Measurements from ENCODE around the gene ARVCF.

Gene ARVCF

GRCh38 chr22:20024225-20024624, 7.6 kb upstream of the ARVCF start:
- TF ChIP-seq, protein P1, sequence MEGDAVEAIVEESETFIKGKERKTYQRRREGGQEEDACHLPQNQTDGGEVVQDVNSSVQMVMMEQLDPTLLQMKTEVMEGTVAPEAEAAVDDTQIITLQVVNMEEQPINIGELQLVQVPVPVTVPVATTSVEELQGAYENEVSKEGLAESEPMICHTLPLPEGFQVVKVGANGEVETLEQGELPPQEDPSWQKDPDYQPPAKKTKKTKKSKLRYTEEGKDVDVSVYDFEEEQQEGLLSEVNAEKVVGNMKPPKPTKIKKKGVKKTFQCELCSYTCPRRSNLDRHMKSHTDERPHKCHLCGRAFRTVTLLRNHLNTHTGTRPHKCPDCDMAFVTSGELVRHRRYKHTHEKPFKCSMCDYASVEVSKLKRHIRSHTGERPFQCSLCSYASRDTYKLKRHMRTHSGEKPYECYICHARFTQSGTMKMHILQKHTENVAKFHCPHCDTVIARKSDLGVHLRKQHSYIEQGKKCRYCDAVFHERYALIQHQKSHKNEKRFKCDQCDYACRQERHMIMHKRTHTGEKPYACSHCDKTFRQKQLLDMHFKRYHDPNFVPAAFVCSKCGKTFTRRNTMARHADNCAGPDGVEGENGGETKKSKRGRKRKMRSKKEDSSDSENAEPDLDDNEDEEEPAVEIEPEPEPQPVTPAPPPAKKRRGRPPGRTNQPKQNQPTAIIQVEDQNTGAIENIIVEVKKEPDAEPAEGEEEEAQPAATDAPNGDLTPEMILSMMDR (conservative IDR thresholded peaks at IDR 0.05; ENCODE audit: low read length): no peak
- no peak for DNase-seq (ENCODE audit: low read depth)
- no peak overlapping the region for H3K4me3 ChIP-seq (ENCODE audit: low read length)

DNA sequence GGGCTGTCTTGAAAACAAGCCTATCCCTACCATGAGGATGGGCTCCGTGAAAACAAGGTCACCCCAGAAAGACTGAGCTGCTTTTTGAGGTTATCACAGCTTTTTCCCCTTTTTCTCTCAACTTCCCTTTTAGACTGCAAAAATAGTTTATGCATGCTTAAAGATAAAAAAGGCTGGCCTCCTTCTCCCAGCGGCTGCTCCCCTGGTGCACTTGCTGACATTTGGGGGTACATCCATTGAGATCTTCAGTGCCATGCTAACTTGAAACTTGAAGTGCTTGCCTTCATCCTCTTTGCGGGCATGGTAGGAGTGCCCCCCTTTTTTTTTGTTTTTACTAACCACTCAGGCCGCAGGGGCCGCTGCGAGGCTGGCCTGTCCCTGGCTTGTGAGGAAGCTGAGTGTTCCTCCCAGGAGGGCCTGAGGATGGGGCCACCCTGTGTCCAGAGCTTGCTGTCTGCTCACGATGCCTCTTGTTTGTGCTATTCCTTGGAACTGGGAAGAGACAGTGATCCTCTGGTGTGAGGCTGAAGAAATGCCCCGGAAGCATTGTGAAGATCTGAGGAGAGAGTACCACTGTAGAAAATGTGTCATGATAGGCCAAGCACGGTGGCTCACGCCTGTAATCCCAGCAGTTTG, 6.5 kb upstream of the ARVCF start:
- DNase-seq (ENCODE audit: low read depth): no peak
- TF ChIP-seq, protein P1 (conservative IDR thresholded peaks at IDR 0.05; ENCODE audit: low read length): no peak
- no peak overlapping the region for H3K4me3 ChIP-seq (ENCODE audit: low read length)

DNA sequence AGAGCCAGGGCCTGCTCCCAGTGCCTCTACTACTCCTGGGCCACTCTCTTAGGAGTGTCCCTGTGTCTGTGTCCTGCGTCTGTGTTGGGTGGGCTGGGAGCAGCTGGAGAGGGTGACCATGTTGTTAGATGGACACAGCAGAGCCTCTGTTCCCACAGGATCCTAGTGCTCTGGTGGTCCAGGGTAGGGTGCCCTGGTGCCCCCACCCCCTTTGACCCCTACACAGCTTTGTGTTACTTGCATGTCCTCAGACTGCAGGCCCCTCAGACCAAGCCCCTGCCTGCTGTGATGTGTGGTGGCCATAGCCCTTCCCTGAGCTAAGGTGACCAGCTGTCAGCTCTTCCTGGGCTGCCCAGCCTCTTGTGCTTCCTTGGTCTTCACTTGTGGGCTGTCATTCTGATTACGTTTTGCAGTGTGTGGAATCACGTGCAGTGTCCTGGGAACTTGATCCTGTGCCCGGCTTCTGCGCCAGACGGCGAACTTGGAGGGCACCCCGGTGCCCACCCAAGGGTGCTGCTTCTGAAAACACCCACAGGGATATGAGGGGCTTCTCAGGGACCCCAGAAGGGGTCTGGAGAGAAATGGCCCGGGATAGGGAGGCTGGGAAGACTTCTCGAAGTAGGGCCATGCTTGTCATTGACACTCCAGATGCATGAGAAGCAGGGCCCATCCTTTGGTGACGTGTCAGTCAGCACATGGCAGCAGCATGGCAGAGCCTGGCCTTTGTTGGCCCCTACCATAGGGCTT, 5.8 kb upstream of the ARVCF start:
- H3K4me3 ChIP-seq (ENCODE audit: low read length): peak overlapping the region; percentile 92
- TF ChIP-seq, protein P1 (conservative IDR thresholded peaks at IDR 0.05; ENCODE audit: low read length): no peak
- no peak for DNase-seq (ENCODE audit: low read depth)

GRCh38 chr22:20021196-20022181, 4.9 kb upstream of the ARVCF start:
- DNase-seq (ENCODE audit: low read depth): peak; percentile 73
- H3K4me3 ChIP-seq (ENCODE audit: low read length): peak overlapping the region; percentile 92
- TF ChIP-seq, protein P1 (conservative IDR thresholded peaks at IDR 0.05; ENCODE audit: low read length): no peak

- DNase-seq (ENCODE audit: low read depth): peak; percentile 87
- TF ChIP-seq, protein P1 (conservative IDR thresholded peaks at IDR 0.05; ENCODE audit: low read length): no peak
Observed at GRCh38 chr22:20020533-20021195, 4.0 kb upstream of the ARVCF start, which contains the start of gene TANGO2. TANGO2 (plus strand) TSS chr22:20021110; CDS start chr22:20036799, 15,689 bp downstream.

DNA sequence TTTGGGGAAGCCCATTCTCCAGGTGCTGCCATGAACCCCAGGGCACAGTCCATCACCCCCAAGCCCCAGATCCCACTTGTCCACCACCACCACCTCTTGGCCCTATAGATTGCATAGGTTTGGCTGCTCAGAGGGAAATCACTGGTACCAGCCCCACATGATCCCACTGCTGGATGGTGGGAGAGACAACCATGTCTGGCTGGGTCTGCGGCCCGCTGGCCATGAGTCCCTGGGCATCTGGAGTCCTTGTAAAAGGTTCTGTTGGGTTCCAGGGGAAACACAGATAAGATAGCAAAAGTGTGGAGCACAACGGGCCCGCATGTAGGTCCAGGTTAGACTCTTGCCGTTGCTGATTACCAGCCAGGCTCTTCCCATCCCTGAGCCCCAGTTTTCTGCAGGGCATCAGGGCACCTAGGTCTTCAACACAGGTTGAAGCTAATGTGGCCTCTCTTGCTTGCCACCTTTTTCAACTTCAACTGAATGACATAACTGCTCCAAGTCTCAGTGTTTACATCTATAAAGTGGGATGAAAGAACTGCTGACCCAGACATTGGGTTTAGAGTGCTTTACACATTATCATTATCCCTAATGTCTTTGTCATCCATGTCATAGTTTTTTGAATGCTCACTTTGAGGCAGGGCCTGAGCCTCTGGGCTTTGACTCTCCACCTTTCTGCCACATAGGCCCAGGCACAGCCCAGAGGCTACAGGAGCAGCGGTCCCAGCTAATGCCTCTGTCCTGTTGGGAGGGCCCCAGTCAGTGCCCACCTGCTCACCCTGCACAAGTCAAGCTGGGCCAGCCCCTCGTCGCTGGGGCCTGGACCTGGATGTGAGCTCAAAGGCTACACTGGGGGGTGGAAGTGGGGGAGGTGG, 3.3 kb upstream of the ARVCF start:
- DNase-seq (ENCODE audit: low read depth): no peak
- TF ChIP-seq, protein P1 (conservative IDR thresholded peaks at IDR 0.05; ENCODE audit: low read length): no peak
- H3K4me3 ChIP-seq (ENCODE audit: low read length): peak overlapping the region; percentile 68

More at GRCh38 chr22:20020533-20021195, 4.0 kb upstream of the ARVCF start, which contains the start of gene TANGO2:
- H3K4me3 ChIP-seq (ENCODE audit: low read length): peak within 1 kb of the TSS; percentile 92

All from AG10803 (cell line).